Skeletal muscle satellite cell (primary cell): ENCODE results near the gene DGKI.

Experiments
- H3K27me3 ChIP-seq: 2 replicates; pipeline ENCODE4 v1.7.0; 2013; ENCODE audit warnings: low read length; ENCODE audit not compliant: control insufficient read depth, insufficient read depth
- H3K36me3 ChIP-seq: 2 replicates; pipeline ENCODE4 v1.7.0; 2013; ENCODE audit warnings: mild to moderate bottlenecking, control low read depth, low read length; ENCODE audit not compliant: insufficient read depth
- H3K4me1 ChIP-seq: 2 replicates; pipeline ENCODE4 v1.7.0; 2013; ENCODE audit warnings: low read length; ENCODE audit not compliant: control insufficient read depth, insufficient read depth
- H3K4me2 ChIP-seq: 2 replicates; pipeline ENCODE4 v1.7.0; 2013; ENCODE audit warnings: mild to moderate bottlenecking, low read length
- H3K4me3 ChIP-seq: 2 replicates; pipeline ENCODE4 v1.7.0; 2013; ENCODE audit warnings: low read length
- H3K9ac ChIP-seq: 2 replicates; pipeline ENCODE4 v1.7.0; 2013; ENCODE audit warnings: mild to moderate bottlenecking, low read depth, low read length, moderate library complexity
- H3K9me3 ChIP-seq: replicated peaks from 2 replicates; pipeline ENCODE4 v1.7.0; 2013; ENCODE audit warnings: mild to moderate bottlenecking, control low read depth, low read length
- small RNA-seq: library from RNA; depleted of rRNA; stranded (forward); fragments of <200 nt; gene quantifications from one replicate; pipeline ENCODE3, GENCODE V24; 2012

Gene DGKI

GRCh38 chr7:137343281-137343841 is 503.4 kb downstream of the DGKI start, which contains the start of gene PTN:
PTN (minus strand) TSS chr7:137343733; CDS start chr7:137254973, 88,760 bp downstream.
- Histone ChIP-seq H3K27me3 (no peaks in the 10 kb centered on the region), H3K9ac (peak within 1 kb of the TSS; percentile 36), H3K4me3 (peak within 1 kb of the TSS; percentile 70), H3K9me3 (no peaks in the 10 kb centered on the region), H3K4me1 (peaks cover 4% of the 10 kb centered on the region), H3K4me2 (peak within 1 kb of the TSS; percentile 89), H3K36me3 (no peaks in the 10 kb centered on the region)

DNA sequence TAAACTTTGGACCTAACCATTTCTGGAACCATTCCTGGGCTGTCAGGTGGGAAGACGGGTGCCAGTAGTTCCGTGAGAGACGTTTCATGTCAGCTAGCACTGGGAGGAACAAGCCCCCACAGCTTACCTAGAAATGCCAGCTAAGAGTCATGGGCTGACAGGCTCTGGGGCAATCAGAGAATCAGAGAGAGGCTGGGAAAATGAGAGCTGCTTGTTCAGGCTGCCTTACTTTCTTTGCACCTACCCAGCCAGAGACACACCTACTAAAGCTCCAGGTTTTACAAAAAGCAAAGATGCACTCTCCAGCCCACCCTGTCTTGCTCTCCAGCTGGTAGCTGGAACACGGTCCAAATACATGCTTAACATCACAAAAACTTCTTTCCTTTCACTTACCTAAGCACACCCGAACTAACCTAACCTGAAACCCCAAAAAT is 503.9 kb downstream of the DGKI start:
- peak overlapping the region; percentile 70 for H3K4me3 ChIP-seq
- peaks cover 4% of the 10 kb centered on the region for H3K4me1 ChIP-seq
- no peak overlapping the region for H3K9ac ChIP-seq
- no peaks in the 10 kb centered on the region for H3K36me3 ChIP-seq
- H3K27me3 ChIP-seq, result no peaks in the 10 kb centered on the region
- peak overlapping the region; percentile 89 for H3K4me2 ChIP-seq
- H3K9me3 ChIP-seq, result no peaks in the 10 kb centered on the region

- no peak overlapping the region for H3K9ac ChIP-seq
- H3K9me3 ChIP-seq, result no peaks in the 10 kb centered on the region
- H3K4me2 ChIP-seq, result no peak overlapping the region
- no peaks in the 10 kb centered on the region for H3K36me3 ChIP-seq
- H3K27me3 ChIP-seq, result no peaks in the 10 kb centered on the region
- no peak overlapping the region for H3K4me3 ChIP-seq
- peaks cover 4% of the 10 kb centered on the region for H3K4me1 ChIP-seq
These were observed 504.5 kb downstream of the DGKI start for GRCh38 chr7:137342265-137342664.

DNA sequence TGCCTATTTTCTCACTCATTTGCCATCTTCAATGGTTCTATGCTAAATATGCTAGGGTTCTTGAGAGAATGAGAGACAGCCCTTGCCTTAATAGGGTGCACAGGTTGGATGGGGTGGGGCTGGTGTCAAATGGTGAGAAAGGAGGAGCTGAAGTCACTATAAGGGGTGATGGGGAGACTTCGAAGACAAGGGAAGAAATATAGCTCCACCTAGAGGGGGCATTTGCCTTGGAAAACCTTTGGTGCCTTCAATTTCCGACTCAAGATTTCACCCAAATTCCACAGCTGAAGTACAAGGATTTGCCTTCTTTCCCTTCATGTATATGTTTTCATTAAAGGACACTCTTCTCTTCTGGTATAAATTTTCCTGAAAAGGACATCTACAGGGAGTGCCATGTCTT is 508.9 kb downstream of the DGKI start:
- H3K4me2 ChIP-seq, result no peak overlapping the region
- no peak overlapping the region for H3K9ac ChIP-seq
- no peaks in the 10 kb centered on the region for H3K27me3 ChIP-seq
- no peaks in the 10 kb centered on the region for H3K9me3 ChIP-seq
- peaks cover under 1% of the 10 kb centered on the region for H3K4me1 ChIP-seq
- no peaks in the 10 kb centered on the region for H3K36me3 ChIP-seq
- no peak overlapping the region for H3K4me3 ChIP-seq

DNA sequence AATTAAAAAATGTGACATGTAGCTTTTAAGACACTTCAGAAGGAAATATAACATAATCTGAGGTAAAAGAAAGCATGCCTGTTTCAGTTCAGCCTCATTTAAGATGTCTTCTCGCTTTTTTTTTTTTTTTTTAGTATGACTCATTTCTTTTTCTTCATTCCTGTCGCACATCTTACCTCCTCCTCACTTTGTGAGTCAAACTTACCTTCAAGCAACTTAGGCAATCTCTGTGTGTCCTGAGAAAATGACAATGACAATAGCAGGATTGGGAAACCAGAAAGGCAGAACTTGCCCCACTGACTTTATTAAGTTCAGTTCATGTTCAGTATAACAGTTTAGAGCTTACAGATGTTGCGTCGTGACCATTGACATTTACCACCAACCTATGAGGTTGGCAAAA is 511.0 kb downstream of the DGKI start:
- Histone ChIP-seq H3K4me1 (no peaks in the 10 kb centered on the region), H3K4me2 (no peak overlapping the region), H3K27me3 (no peaks in the 10 kb centered on the region), H3K9ac (no peak overlapping the region), H3K4me3 (no peak overlapping the region), H3K36me3 (no peaks in the 10 kb centered on the region), H3K9me3 (no peaks in the 10 kb centered on the region)

GRCh38 chr7:137331378-137331777 is 515.4 kb downstream of the DGKI start:
- no peaks in the 10 kb centered on the region for H3K4me1 ChIP-seq
- no peaks in the 10 kb centered on the region for H3K9me3 ChIP-seq

More at GRCh38 chr7:137331378-137331777, 515.4 kb downstream of the DGKI start:
- no peak overlapping the region for H3K4me2 ChIP-seq
- no peak overlapping the region for H3K4me3 ChIP-seq
- no peaks in the 10 kb centered on the region for H3K36me3 ChIP-seq
- no peak overlapping the region for H3K9ac ChIP-seq
- no peaks in the 10 kb centered on the region for H3K27me3 ChIP-seq

Small RNAs within 50 kb of the gene (small RNA-seq; reads per million reads assigned to genes)
- gene AC090498.1, result 8.8 reads per million, percentile 90 among the genes with 10 or more reads in this experiment
